K562 (cell line): ENCODE data around the gene CACNB2. TPM values are rescaled to one million over a fixed set of nuclear protein-coding genes. Genes with fewer than 3 reads are reported as not detected.

Source experiments
- ATAC-seq: fragments of 200-7000 bp; cut with Tn5 transposase; 3 replicates; pipeline ENCODE4 v1.9.1; 2020; ENCODE audit warnings: moderate library complexity
- BruUV-seq: library from RNA; stranded (reverse); fragments of 400-500 nt; replicated peaks from 2 replicates; lab custom pipeline; 2021; lab: Mats Ljungman, UMichigan
- CTCF ChIA-PET: fragments of 300-600 bp; formaldehyde crosslinking; extraction: SDS; loops from one replicate; lab custom pipeline; 2021; ENCODE audit warnings: low intra/inter-chr PET ratio; lab: Yijun Ruan, JAX
- POLR2A ChIA-PET: fragments of 300-600, 350-650 bp; sonication (Branson Sonifier 250); formaldehyde crosslinking; extraction: SDS; loops from one replicate; lab custom pipeline; 2021; ENCODE audit warnings: antibody characterized with exemption, inconsistent platforms; lab: Yijun Ruan, JAX
- DNase-seq, 4 experiments: peaks; one replicate each; pipeline versions ENCODE4 v3.0.0 to v3.0.0-alpha.2; 2011 to 2018; ENCODE audit warnings: low spot score in 3 of 4, mixed read lengths in 3 of 4; ENCODE audit errors: extremely low read depth in 1 of 4
- FAIRE-seq: peaks from 2 replicates; lab custom pipeline; 2011; peaks lifted over from hg19 to GRCh38; lab: Jason Lieb, UNC
- H2AFZ ChIP-seq: 2 replicates; pipeline ENCODE4 v1.6.0; 2011; ENCODE audit warnings: low read depth, low read length, control low read depth, inconsistent platforms
- H3K27ac ChIP-seq: fragments of 200-600 bp; 3 replicates; pipeline ENCODE4 v1.8.0; 2011; ENCODE audit warnings: low read depth, mild to moderate bottlenecking, control low read depth, inconsistent platforms, low read length, moderate library complexity, mixed read lengths; ENCODE audit errors: extremely low read depth
- H3K27me3 ChIP-seq, 2 experiments: fragments of 300-600 bp in 1 of 2; 2 replicates in 1 of 2; 3 replicates in 1 of 2; pipeline versions ENCODE4 v1.6.0 to v1.8.0; 2011; ENCODE audit warnings: inconsistent platforms in 2 of 2, low read length in 2 of 2, mild to moderate bottlenecking in 1 of 2, mixed read lengths in 1 of 2, moderate library complexity in 1 of 2; ENCODE audit not compliant: control insufficient read depth in 2 of 2, insufficient read depth in 2 of 2
- H3K36me3 ChIP-seq: fragments of 300-600 bp; 3 replicates; pipeline ENCODE4 v1.8.0; 2011; ENCODE audit warnings: mild to moderate bottlenecking, low read length, inconsistent platforms; ENCODE audit not compliant: control insufficient read depth, insufficient read depth
- H3K4me1 ChIP-seq, 2 experiments: fragments of 200-600 bp in 1 of 2; replicated peaks in 1 of 2; 2 replicates in 1 of 2; 3 replicates in 1 of 2; pipeline versions ENCODE4 v1.5.1 to v1.8.0; 2011; ENCODE audit warnings: inconsistent platforms in 2 of 2, low read length in 2 of 2, mild to moderate bottlenecking in 1 of 2, mixed read lengths in 1 of 2, moderate library complexity in 1 of 2; ENCODE audit not compliant: control insufficient read depth in 2 of 2, insufficient read depth in 2 of 2
- H3K4me2 ChIP-seq: 2 replicates; pipeline ENCODE4 v1.6.1; 2011; ENCODE audit warnings: low read length, control low read depth, inconsistent platforms, mixed read lengths; ENCODE audit not compliant: insufficient read depth
- H3K4me3 ChIP-seq: fragments of 200-600 bp; sonication (generic), shearing (Covaris generic); 2 replicates; pipeline ENCODE4 v1.5.1; 2016; ENCODE audit warnings: control low read depth, inconsistent platforms
- H3K79me2 ChIP-seq: fragments of 200-600 bp; 3 replicates; pipeline ENCODE4 v1.8.0; 2011; ENCODE audit warnings: low read length, inconsistent platforms; ENCODE audit not compliant: control insufficient read depth, insufficient read depth
- H3K9ac ChIP-seq, 2 experiments: 2 replicates each; pipeline versions ENCODE4 v1.6.0 to v1.6.1; 2011; ENCODE audit warnings: low read depth in 2 of 2, low read length in 2 of 2, control low read depth in 1 of 2, inconsistent platforms in 1 of 2, mild to moderate bottlenecking in 1 of 2, mixed read lengths in 1 of 2; ENCODE audit not compliant: insufficient read depth in 1 of 2
- H3K9me1 ChIP-seq: one replicate; pipeline ENCODE4 v1.6.0; 2011; ENCODE audit warnings: inconsistent platforms, mild to moderate bottlenecking, low read length, moderate library complexity; ENCODE audit not compliant: control insufficient read depth, insufficient read depth
- H3K9me3 ChIP-seq: replicated peaks from 2 replicates; pipeline ENCODE4 v1.5.1; 2011; ENCODE audit warnings: low read depth, low read length, inconsistent platforms; ENCODE audit not compliant: control insufficient read depth, insufficient read depth
- H4K20me1 ChIP-seq: replicated peaks from 2 replicates; pipeline ENCODE4 v1.6.1; 2011; ENCODE audit warnings: low read length, inconsistent platforms, mixed read lengths; ENCODE audit not compliant: control insufficient read depth, insufficient read depth
- ATF1 ChIP-seq, 2 experiments: fragments of 450-650 bp in 1 of 2; IDR thresholded peaks; 2 replicates each; pipeline ENCODE4 v1.6.1; 2016; ENCODE audit warnings: missing compliant biosample characterization in 1 of 2, missing genetic modification characterization in 1 of 2
- BRF2 ChIP-seq: IDR thresholded peaks from 3 replicates; pipeline ENCODE4 v1.6.1; 2011; ENCODE audit warnings: borderline replicate concordance, mild to moderate bottlenecking; ENCODE audit not compliant: insufficient read length, insufficient read depth
- C11orf30 ChIP-seq: fragments of 450-650 bp; IDR thresholded peaks from 2 replicates; pipeline ENCODE4 v1.6.1; 2016; ENCODE audit warnings: low read depth, mild to moderate bottlenecking
- EP300 ChIP-seq: IDR thresholded peaks from 2 replicates; pipeline ENCODE4 v1.6.1; 2012; ENCODE audit warnings: low read length, improper control_type of control experiment
- EP400 ChIP-seq: fragments of 450-650 bp; IDR thresholded peaks from 2 replicates; pipeline ENCODE4 v1.6.1; 2017; ENCODE audit warnings: antibody characterized with exemption, mild to moderate bottlenecking, moderate library complexity
- FOS ChIP-seq: IDR thresholded peaks from 3 replicates; pipeline ENCODE4 v1.6.1; 2011; ENCODE audit not compliant: insufficient read length; ENCODE audit errors: extremely low read depth
- FOSL1 ChIP-seq: fragments of 200-800 bp; sonication (Bioruptor generic); conservative IDR thresholded peaks from 2 replicates; pipeline ENCODE4 v1.6.1; 2016; ENCODE audit warnings: missing genetic modification characterization, missing compliant biosample characterization
- FUS ChIP-seq: fragments of 200-400 bp; formaldehyde crosslinking; optimal IDR thresholded peaks from 2 replicates; pipeline ENCODE3; 2017; ENCODE audit warnings: low read depth, low read length
- GABPA ChIP-seq: fragments of 200-800 bp; sonication (Bioruptor generic); conservative IDR thresholded peaks from 2 replicates; pipeline ENCODE4 v1.6.1; 2016; ENCODE audit warnings: low read depth, missing genetic modification characterization, missing compliant biosample characterization
- HNRNPLL ChIP-seq: fragments of 200-400 bp; formaldehyde crosslinking; IDR thresholded peaks from 2 replicates; pipeline ENCODE4 v1.6.1; 2017; ENCODE audit warnings: low read length, low read depth, mild to moderate bottlenecking; ENCODE audit not compliant: poor library complexity, severe bottlenecking
- L3MBTL2 ChIP-seq: fragments of 450-650 bp; IDR thresholded peaks from 2 replicates; pipeline ENCODE4 v1.6.1; 2016; ENCODE audit warnings: mild to moderate bottlenecking, moderate library complexity
- MAFF ChIP-seq: IDR thresholded peaks from 2 replicates; pipeline ENCODE4 v1.6.1; 2012; ENCODE audit warnings: low read length, improper control_type of control experiment
- MEIS2 ChIP-seq: fragments of 450-650 bp; IDR thresholded peaks from 2 replicates; pipeline ENCODE4 v1.6.1; 2014; ENCODE audit warnings: mild to moderate bottlenecking; ENCODE audit not compliant: partially characterized antibody
- NCOA4 ChIP-seq: fragments of 450-650 bp; IDR thresholded peaks from 2 replicates; pipeline ENCODE4 v1.6.1; 2018; ENCODE audit warnings: mild to moderate bottlenecking; ENCODE audit not compliant: partially characterized antibody
- PKNOX1 ChIP-seq: fragments of 450-650 bp; IDR thresholded peaks from 2 replicates; pipeline ENCODE4 v1.6.1; 2016
- PURB ChIP-seq: sonication (generic); formaldehyde crosslinking; IDR thresholded peaks from 2 replicates; pipeline ENCODE4 v1.9.0; 2021; ENCODE audit warnings: low read depth, mild to moderate bottlenecking, missing genetic modification reagents
- SMARCA4 ChIP-seq: fragments of 450-650 bp; IDR thresholded peaks from 2 replicates; pipeline ENCODE4 v1.6.1; 2016
- SMARCA5 ChIP-seq: fragments of 450-650 bp; IDR thresholded peaks from 2 replicates; pipeline ENCODE4 v1.6.1; 2016
- ZNF778 ChIP-seq: fragments of 450-650 bp; formaldehyde crosslinking; IDR thresholded peaks from 2 replicates; pipeline ENCODE4 v1.4.0; 2020; ENCODE audit warnings: mild to moderate bottlenecking, moderate library complexity
- WGBS: fragments of 100-300 bp; shearing (Covaris generic); methylation state at CpG from one replicate; pipeline ENCODE4 v1.1.6; 2016; ENCODE audit warnings: low coverage, mixed read lengths; ENCODE audit not compliant: insufficient coverage; ENCODE audit errors: missing lambda C conversion rate; 5-methylcytosine and 5-hydroxymethylcytosine counted together
- in situ Hi-C: fragments of 300-500 bp; cut with MboI; formaldehyde crosslinking; loops from 4 replicates; pipeline ENCODE4 v1.15.0; 2018; ENCODE audit warnings: inconsistent platforms, mixed read lengths
- intact Hi-C: fragments of 100-400 bp; cut with micrococcal nuclease; formaldehyde crosslinking; loops from 2 replicates; pipeline ENCODE4 v1.14.2; 2022
- polyA plus RNA-seq, 8 experiments: library from polyadenylated mRNA; depleted of rRNA in 4 of 8; stranded (reverse) in 5 of 8; unstranded in 3 of 8; fragments of >200 nt; fragmentation: Nextera tagmentation in 2 of 8; fragmentation: Illumina TruSeq in 1 of 8; extraction: Ambion mirVana in 2 of 8; extraction: Trizol in 1 of 8; gene quantifications; 2 replicates each; pipeline versions ENCODE4 v1.2.1 to v1.2.3, GENCODE V29; 2011 to 2014; ENCODE audit warnings: inconsistent platforms in 1 of 8, missing spikeins in 1 of 8
- total RNA-seq, 7 experiments: library from RNA; depleted of rRNA in 6 of 7; stranded (reverse); fragments of >200 nt in 6 of 7; fragmentation: Illumina TruSeq in 2 of 7; extraction: Trizol in 2 of 7; gene quantifications; 2 replicates each; pipeline versions ENCODE4 v1.2.1 to v1.2.3, GENCODE V29; 2011 to 2021; ENCODE audit warnings: low replicate concordance in 1 of 7
- TF ChIP-seq, protein P1 (sequence below): sonication (generic); formaldehyde crosslinking; IDR thresholded peaks from 2 replicates; pipeline ENCODE4 v1.8.0; 2022; ENCODE audit warnings: missing genetic modification reagents, mild to moderate bottlenecking, moderate library complexity, borderline replicate concordance

Gene CACNB2
- total and polyA plus RNA-seq, 9 of the 15 experiments (the other 6 are each of a cell fraction or from before 2014, with no cell fraction given), result 1.8 to 2.2 TPM; not detected in 7

DNA sequence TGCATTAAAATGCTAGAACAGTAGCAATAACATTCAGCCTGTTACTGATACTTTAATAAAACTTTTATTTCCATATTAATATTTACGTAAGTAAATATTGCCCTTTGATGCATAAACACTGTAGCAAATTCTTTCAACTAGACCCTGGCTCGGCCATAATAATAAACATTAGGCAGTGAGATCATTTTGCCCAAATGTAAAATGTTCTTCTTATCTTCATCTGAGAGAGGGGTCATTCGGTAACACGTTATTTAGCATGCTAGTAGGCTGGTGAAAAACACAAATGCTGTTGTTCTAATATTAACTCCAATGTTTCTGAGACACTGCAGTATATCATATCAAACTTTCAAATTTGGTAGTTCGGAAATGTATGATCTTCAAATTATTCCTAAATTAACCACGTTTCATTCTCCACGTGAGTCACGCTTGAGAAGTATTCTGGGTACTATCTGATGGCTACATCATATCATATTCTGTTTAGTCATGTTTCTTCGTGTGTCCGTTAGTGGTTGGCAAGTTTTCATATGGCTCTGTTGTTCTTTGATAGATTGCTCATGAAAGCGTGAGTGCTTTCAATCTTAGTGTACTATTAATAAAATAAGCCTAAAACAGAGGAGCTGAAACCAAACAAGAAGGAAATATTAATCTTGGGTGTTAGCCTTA lies 365.4 kb downstream of the CACNB2 start:
- CTCF ChIA-PET, result no interaction called here
- BruUV-seq, result no TSS peak
- H3K4me2 ChIP-seq, result no peak overlapping the region; the same call in 1 of the 2 replicates
- in situ Hi-C loops, result no loop called here
- no peaks in the 10 kb centered on the region for H4K20me1 ChIP-seq
- no peaks in the 10 kb centered on the region for H3K9me3 ChIP-seq
- no peak overlapping the region; the same call in 2 of the 3 replicates for H3K27ac ChIP-seq
- POLR2A ChIA-PET, result no interaction called here
- no peak overlapping the region for H3K4me3 ChIP-seq
- 13% methylated on average over 11 of the region's 11 CpGs for WGBS
- peak overlapping the region; percentile 52; the same call in 1 of the 2 replicates for H2AFZ ChIP-seq
- no peaks in the 10 kb centered on the region for H3K9me1 ChIP-seq
- H3K4me1 ChIP-seq, result peaks cover 0 to 6% of the 10 kb centered on the region in 2 experiments; a peak in 2 of 5 replicates
- 0 out of 3 replicates have a peak, but pooled peaks have one; percentile 41 for ATAC-seq
- peaks cover 3 to 4% of the 10 kb centered on the region in 2 experiments; a peak in 1 of 5 replicates for H3K27me3 ChIP-seq
- no peaks in the 10 kb centered on the region for H3K36me3 ChIP-seq
- no peak overlapping the region for H3K9ac ChIP-seq
- intact Hi-C loops, result no loop called here
- DNase-seq, result peak in 1 of 4 experiments; percentile 11
- no peaks in the 10 kb centered on the region for H3K79me2 ChIP-seq
- no peak for FAIRE-seq
- TF ChIP-seq L3MBTL2 (peak; percentile 78), ZNF778 (CRISPR knock-in tag) (no peak), EP400 (0 out of 2 replicates have a peak, but pooled peaks have one; percentile 17), SMARCA5 (no peak), PKNOX1 (no peak), FOSL1 (peak; percentile 61; the same call in 1 of the 2 replicates), HNRNPLL (no peak), FUS (no peak), FOS (no peak), NCOA4 (no peak), ATF1 (CRISPR knock-in tag; IDR thresholded peaks at IDR 0.05) (no peak), ATF1 (tag; IDR thresholded peaks at IDR 0.05) (0 out of 2 replicates have a peak, but pooled peaks have one; percentile 18), MAFF (peak; percentile 33; the same call in 1 of the 2 replicates), EP300 (peak; percentile 30; the same call in 1 of the 2 replicates), GABPA (no peak), MEIS2 (peak; percentile 19), SMARCA4 (0 out of 2 replicates have a peak, but pooled peaks have one; percentile 22), PURB (no peak), BRF2 (no peak), C11orf30 (peak; percentile 43; the same call in 1 of the 2 replicates)
- TF ChIP-seq, protein P1, sequence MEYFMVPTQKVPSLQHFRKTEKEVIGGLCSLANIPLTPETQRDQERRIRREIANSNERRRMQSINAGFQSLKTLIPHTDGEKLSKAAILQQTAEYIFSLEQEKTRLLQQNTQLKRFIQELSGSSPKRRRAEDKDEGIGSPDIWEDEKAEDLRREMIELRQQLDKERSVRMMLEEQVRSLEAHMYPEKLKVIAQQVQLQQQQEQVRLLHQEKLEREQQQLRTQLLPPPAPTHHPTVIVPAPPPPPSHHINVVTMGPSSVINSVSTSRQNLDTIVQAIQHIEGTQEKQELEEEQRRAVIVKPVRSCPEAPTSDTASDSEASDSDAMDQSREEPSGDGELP (CRISPR knock-in tag), result no peak
